ENCODE results near the gene COX19.
"Not testable (repeated sequence)": the region's sequence is repeated elsewhere in the genome, so short reads cannot be mapped to it uniquely, and the experiment has no call there.

COX19 gene

DNA sequence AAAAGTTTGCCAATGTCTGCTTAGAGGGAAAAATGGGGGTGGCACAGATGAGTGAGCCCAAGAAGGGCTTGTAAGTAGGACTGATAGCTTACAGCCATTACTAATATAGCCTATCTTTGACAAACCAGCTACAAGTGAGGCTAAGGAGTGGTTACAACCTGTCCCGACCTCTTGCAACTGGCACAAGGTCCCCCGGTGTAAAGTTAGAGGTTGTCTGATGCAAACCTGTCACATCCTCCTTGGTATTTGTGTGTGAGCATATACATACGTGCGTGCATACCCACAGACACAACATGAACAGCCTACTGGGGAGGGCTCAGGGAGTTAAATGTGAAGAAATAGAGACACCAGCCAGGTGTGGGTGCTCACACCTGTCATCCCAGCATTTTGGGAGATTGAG is 35.5 kb downstream of the COX19 start:
- no peak for DNase-seq

DNA sequence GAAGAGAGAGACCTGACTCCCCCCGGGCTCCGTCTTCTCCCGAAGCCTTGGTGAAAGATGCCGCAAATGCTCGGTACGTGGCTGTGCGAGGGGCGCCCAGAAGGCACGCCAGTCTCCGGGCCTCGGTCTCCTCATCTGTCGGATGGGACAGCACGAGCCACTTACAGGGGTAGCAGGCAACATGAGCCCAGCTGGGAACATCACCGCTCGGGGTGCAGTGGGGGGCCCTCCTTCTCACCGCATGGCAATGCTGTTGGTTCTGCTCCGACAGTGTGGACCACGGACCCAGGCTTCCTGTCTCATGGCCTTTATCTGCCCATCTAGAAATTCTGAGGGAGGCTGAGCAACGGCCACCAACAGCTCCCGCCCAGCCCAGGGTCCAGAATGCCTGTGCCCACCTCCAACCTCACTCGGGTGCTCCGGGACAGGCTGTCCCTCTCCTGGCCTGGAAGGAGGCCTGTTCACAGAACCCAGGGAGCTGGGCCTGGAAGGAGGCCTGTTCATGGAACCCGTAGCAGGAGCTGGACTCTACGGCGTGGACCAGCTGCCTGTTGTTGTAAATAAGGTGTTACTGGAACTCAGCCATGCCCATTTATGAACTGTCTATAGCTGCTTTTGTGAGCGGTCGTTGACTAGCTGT is 36.7 kb downstream of the COX19 start:
- DNase-seq: no peak

DNA sequence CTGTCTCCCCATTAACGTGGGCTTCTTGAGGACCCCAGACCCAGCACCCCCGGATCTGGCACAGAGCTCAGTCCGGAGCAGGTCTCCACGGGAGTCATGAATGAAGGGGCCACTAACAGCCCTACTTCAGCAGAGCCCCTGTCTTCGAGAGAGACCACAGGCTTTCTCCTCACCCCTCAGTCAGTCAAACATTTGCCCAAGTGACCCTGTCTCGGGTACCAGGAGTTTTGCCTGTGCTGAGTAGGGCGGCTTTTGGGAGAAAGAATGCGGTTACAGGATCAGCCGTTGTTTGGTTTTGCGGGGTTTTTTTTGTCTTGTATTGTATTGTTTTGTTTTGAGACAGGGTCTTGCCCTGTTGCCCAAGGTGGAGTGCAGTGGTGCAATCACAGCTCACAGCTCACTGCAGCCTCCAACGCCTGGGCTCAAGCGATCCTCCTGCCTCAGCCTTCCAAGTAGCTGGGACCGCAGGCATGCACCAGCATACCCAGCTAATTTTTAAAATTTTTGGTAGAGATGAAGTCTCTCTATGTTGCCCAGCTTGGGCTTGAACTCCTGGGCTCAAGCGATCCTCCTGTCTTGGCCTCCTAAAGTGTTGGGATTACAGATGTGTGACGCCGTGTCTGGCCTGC is 37.4 kb downstream of the COX19 start:
- DNase-seq: no peak

DNA sequence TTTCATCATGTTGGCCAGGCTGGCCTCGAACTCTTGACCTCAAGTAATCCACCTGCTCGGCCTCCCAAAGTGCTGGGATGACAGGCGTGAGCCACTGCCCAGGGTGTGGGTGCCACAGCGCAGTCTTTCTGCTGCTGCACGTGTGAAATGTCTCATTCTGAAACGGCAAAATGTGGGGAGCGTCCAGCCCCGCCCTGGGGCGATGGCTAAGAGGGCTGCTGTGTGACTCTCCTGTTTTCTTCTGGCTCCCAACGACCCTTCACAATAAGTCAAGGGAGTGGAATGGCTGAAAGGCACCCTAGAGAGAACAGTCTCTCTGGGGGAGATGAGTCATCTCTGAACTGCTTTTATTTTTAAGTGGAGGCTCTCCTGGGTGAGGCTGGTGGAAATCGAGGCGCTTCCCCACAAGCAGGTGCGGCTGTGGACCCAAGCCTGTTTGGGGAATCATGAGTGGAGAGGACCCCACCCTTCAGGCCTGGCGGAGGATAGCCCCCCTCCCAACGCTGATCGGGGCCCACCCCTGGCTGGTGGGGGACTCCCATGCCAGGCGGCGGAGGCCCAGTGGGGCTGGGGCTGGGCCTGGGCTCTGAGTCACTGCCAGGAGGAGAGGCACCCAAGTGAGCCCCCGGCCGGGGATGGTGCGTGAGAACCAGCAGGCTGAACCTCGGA is 38.8 kb downstream of the COX19 start:
- DNase-seq: no peak

- DNase-seq: no peak
Measured at GRCh38 chr7:935874-936385, 39.4 kb downstream of the COX19 start.

DNA sequence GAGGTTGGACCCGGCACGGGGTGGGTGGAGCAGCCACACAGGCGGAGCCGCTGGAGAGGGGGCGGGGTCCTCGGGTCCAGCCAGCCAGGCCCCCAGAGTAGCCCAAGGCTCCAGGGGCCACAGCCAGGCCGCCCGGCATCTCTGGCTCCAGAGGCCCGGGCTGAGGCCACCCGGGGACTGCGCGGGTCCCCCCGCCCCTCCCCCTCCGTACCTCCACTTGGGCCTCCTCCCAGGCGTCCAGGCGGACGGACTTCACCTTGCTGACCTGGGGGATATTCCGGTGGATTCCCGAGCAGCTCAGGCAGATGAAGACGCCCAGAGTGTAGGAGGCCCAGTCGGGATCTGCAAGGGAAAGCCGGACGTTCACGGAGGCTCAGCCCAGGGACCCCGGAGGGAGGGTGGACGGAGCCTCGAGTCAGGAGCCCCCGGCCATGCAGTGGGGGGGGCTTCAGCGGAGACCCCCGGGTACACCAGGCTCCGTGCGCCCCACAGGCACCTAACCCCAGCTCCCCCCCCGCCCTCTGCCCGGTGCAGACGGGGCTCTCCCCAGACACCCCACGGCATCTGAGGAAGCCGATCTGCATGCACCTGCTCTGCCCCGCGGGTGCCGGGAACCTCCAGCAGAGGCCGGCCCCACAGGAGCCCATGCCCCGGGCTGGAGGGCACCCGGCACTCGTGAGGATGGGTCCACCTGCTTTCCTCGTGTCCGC is 40.0 kb downstream of the COX19 start:
- DNase-seq: no peak

DNA sequence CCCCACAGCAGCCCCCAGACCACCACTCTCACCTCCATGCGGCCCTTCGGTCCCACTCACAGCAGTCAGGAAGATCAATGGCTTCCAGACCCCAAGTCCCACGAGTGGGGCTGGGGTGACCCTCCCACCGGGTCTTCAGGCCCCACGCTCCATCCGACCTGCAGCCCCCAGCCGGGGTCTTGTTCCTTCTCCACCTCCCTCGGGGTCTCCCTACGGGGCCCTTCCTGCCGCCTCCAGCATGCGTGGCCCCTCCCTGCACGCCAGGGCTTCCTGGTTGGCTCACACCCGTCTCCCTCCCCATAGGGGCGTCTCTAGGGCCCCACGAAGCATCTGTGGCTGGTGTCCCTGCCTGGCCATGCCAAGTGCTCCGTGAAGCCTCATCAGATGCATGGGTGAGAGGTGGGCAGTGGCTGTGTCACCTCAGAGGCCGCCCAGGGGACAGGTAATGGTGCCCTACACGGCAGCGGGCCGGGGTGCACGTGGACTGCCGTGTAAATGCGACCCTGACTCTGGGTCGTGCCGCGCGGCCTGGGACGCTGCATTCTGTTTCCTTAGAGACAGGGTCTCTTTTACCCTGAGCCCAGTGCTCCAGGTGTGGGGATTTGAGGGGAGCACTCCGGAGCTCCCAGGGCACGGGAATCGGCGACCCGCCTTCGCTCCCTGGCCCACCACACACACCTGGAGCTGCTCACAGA is 40.7 kb downstream of the COX19 start:
- no peak for DNase-seq

GRCh38 chr7:932651-932975 is 42.7 kb downstream of the COX19 start:
- DNase-seq: no peak

GRCh38 chr7:931871-932650 is 43.3 kb downstream of the COX19 start:
- DNase-seq: no peak

DNA sequence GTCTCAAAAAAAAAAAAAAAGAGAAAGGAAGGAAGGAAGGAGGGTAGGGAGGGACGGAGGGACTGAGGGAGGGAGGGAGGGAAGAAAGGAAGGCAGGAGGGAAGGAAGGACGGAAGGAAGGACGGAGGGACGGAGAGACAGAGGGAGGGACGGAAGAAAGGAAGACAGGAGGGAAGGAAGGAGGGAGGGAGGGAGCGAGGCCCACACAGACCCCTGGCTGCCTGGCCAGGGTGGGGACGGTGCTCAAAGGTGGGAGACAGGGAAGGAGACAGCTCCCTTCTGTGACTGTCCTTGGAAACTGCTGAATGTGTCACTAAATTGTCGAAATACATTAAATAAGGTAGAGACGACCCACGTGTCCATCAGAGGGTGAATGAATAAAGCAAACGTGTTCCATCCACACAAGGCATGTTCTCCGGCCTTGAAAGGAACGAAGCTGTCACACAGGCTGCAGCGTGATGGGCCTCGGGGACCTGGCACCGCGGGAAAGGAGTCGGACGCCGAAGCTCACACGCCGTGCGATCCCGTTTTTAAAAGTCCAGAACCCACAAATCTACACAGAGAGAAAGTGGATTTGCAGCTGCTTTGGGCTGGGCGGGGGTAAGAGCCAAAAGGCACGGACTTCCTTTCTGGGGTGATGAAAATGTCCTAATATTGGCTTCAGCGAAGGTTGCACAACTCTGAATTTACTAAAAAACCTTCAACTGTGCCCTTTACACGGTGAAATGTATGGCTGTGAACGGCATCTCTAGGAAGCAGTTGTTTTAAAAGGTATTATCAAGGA is 44.2 kb downstream of the COX19 start:
- no peak for DNase-seq

DNA sequence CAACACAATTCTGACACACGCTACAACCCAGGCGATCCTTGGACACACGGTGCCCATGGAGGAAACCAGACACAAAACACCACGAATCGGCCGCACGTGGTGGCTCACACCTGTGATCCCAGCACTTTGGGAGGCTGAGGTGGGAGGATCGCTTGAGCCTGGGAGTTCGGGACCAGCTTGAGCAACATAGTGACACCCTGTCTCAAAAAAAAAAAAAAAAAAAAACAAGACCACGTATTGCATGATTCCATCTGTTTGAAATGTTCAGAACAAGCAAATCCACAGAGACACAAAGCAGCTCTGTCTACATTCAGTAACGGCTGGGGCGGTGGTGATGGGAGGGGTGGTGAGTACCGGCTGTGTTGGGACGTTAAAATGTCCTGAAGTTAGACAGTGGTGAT is 46.0 kb downstream of the COX19 start:
- DNase-seq: no peak

DNA sequence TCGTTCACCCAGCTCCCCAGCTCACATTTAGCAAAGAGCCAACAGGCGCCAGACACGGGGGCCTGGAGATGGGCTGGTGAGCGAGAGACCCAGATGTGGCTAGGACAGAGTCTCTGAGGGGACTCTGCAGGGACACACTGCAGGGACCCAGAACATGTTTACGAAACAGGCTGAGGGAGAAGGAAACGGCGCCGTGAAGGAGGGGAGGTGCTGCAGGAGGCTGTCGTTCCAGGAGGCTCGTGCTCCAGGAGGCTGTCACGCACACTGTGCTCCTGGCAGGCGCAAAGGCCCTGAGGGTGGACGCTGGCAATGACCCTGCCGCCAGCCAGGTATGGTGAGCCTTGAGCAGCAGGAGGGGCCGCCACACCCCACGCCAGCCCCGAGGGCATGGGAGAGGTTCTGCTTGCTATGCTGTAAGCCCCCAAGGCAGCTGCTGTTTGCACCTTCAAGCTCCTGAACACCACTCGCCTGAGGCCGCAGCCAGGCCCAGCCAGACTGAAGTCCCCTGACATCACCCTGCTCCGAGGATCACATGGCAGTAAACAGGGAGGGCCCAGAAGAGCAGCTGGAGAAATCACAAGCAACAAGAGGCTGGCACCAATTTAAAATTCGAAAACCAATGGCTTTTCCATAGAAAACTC is 48.2 kb downstream of the COX19 start:
- no peak for DNase-seq

- no peak for DNase-seq
Measured at GRCh38 chr7:926061-927030, 49.0 kb downstream of the COX19 start.

DNA sequence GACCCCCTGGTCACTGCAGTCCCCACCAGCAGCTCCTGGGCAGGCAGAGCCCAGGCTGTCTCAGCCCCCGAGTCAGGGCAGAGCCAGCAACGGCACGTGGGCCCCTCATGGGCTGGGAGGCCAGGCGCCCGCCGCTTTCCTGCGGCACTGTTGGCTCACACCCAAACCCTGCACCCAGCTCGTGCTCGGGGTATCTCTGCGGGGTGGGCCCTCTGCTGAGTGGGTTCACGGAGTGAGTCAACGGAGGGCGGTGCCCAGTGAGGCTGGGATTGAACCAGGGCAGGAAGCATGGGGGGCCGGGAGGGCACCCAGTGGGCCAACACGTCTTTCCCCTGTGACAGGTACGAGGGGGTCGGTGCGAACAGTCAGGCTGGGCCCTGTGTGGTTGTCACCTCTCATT is 49.7 kb downstream of the COX19 start:
- DNase-seq: peak; percentile 77

DNA sequence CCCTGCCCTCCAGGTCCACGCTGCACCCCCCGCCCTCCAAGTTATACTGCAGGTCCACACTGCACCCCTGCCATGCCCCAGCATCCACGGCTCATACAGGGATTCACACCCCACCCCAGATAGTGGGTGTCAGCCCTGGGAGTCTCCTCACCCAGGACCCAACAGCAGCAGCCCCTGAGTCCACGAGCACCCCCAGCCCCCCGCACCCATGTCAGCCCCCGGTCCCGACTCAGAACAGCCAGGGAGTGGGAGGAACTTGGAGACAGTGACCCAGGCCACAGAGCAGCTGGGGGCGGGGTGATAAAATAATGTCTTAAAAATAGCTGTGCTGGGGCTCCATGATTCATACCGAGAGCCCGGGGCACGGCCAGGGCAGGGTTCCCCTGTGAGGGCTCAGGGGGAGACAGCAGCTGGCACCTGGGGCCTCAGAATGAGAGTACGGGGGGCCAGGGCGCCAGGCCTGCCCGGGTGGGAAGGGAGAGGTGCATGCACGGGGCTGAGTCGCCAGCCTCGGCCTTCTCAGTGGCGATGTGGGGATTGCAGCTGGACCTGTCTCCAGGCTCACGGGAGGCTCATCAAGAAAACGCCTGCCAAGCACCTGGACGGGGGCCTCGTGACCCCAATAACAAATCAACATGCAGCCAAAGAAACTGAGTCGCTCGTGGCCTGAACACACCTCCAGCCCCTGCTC is 50.7 kb downstream of the COX19 start:
- no peak for DNase-seq

GRCh38 chr7:924042-924441 is 51.3 kb downstream of the COX19 start:
- not testable (repeated sequence) for DNase-seq

DNA sequence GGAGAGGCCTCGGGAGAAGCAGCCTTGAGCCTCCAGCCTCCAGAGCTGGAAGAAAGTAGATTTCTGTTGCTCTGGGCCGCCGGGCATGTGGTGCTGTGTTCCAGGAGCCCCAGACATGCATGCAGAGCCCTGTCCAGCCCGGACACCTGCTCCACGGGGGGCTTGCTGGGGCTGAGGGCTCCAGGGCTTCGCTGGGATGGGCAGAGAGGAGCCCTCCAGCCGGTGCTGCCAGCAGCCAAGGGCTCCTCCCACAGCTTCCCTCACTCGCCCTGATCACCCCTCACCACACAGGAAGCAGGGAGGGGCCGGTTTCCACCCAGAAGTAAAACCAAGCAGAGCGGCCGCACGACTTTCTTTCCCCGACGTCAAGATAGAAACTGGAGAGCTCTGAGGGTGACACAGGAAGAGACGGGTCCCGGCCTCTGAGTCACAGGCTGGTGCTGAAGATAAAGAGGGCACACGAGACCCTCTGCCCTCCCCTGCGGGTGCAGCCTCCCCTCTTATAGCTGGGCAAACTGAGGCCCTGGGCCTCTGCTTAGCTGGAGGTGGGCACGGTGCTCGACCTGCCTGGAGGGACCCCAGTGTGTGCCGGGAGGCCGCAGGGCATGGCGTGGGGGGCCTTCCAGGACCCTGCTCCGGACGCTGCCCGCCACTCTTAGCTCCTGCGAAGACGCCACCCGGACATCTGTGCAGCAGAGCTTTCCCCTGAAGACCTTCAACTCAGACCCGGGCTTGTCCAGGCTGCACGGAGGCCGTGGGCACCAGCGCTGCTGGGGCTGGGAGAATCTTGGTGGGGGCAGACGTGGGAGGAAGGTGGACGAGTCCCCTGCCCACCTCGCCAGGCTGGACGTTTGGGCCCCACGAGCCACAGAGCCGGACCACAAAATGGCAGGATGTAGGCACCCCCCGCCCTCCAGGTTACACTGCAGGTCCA is 52.0 kb downstream of the COX19 start:
- DNase-seq: peak; percentile 53

Data from activated gamma-delta T cell (primary cell).